ENCODE data around the gene MRPL2. TPM values are rescaled to one million over a fixed set of nuclear protein-coding genes. Genes with fewer than 3 reads are reported as not detected.

The MRPL2 gene
- total and polyA plus RNA-seq, 2 of the 8 experiments (the other 6 are each of a cell fraction or from before 2014, with no cell fraction given) = 58.7 to 99.9 TPM

DNA sequence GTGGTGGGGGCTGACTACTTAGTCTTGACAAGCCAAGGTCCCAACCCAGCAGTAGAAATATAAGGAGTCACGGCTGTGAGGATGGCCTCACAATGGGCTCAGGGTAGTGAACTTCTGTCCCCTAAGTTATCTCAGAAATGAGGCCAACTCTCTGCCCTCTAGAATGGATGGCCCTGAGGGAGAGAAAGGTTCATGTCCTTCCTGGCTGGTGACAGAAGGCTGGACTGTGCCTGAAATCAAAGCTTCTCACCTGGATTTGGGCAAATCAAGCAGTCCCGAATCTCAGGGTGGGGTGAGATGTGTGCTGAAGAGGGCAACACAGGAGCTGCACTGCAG, 25.1 kb downstream of the MRPL2 start:
- Histone ChIP-seq H2AK5ac (ENCODE audit: low read depth, low read length) (no peak overlapping the region), H4K91ac (replicated peaks; ENCODE audit: insufficient read length, low read length) (no peak overlapping the region), H4K8ac (ENCODE audit: extremely low read depth, insufficient read depth, low read length) (no peak overlapping the region), H3K79me1 (ENCODE audit: low read depth, low read length) (no peaks in the 10 kb centered on the region), H3K27me3 (replicated peaks in 1 of 4; ENCODE audit: control insufficient read depth in 3 of 4, extremely low read depth in 1 of 4, insufficient read depth in 3 of 4, low read length in 3 of 4) (no peaks in the 10 kb centered on the region), H2BK20ac (ENCODE audit: low read length) (no peak overlapping the region), H2BK15ac (ENCODE audit: low read length) (no peak overlapping the region), H3K79me2 (ENCODE audit: control insufficient read depth in 1 of 2, insufficient read depth in 2 of 2, low read length in 2 of 2) (no peaks in the 10 kb centered on the region), H3K23ac (ENCODE audit: insufficient read length) (no peak overlapping the region), H3K18ac (ENCODE audit: extremely low read depth, low read length) (no peak overlapping the region), H3K36me3 (ENCODE audit: control insufficient read depth in 2 of 4, insufficient read depth in 4 of 4, low read length in 3 of 4) (peaks cover 10 to 47% (median 23%) of the 10 kb centered on the region in 4 experiments), H3K23me2 (ENCODE audit: low read depth, low read length) (0 out of 2 replicates have a peak, but pooled peaks cover 2% of the 10 kb centered on the region), H3K4me3 (ENCODE audit: extremely low read depth in 1 of 4, insufficient read depth in 2 of 4, low read depth in 3 of 4, low read length in 4 of 4) (no peak overlapping the region), H4K20me1 (replicated peaks in 1 of 2; ENCODE audit: control insufficient read depth in 1 of 2, insufficient read depth in 2 of 2, low read length in 2 of 2) (peaks cover 2 to 17% of the 10 kb centered on the region in 2 experiments), H3K27ac (ENCODE audit: low read depth, low read length) (no peak overlapping the region), H3K56ac (replicated peaks; ENCODE audit: insufficient read length, low read depth, low read length) (no peak overlapping the region), H3K14ac (ENCODE audit: insufficient read length) (no peak overlapping the region), H3K9me3 (ENCODE audit: insufficient read depth in 2 of 2, low read depth in 1 of 2, low read length in 1 of 2) (no peaks in the 10 kb centered on the region), H3K4ac (replicated peaks; ENCODE audit: insufficient read length, low read depth, low read length) (no peak overlapping the region), H3K4me1 (replicated peaks in 1 of 4; ENCODE audit: control insufficient read depth in 3 of 4, insufficient read depth in 4 of 4, low read length in 3 of 4) (no peaks in the 10 kb centered on the region), H4K5ac (ENCODE audit: insufficient read length, low read depth, low read length) (no peak overlapping the region), H2BK120ac (replicated peaks; ENCODE audit: low read depth, low read length) (no peak overlapping the region), H2BK12ac (ENCODE audit: low read depth, low read length) (no peak overlapping the region), H2AFZ (ENCODE audit: low read length) (no peak overlapping the region), H3K4me2 (ENCODE audit: insufficient read depth in 1 of 2, low read depth in 2 of 2, low read length in 2 of 2) (no peak overlapping the region), H2BK5ac (ENCODE audit: low read depth, low read length) (no peak overlapping the region), H3K9ac (replicated peaks in 1 of 4; ENCODE audit: extremely low read depth in 1 of 4, low read depth in 3 of 4, low read length in 3 of 4) (no peak overlapping the region)
- no peak for FAIRE-seq
- 88% methylated on average over 2 of the region's 2 CpGs; no CpG with 5 or more reads in 1 of the 2 experiments for WGBS, 2 experiments (ENCODE audit: extremely low coverage in 1 of 2, insufficient coverage in 1 of 2, insufficient read length in 1 of 2, insufficient replicate concordance in 2 of 2, low coverage in 1 of 2, low lambda C conversion rate in 2 of 2, missing lambda C conversion rate in 1 of 2)
- POLR2A ChIA-PET (ENCODE audit: partially characterized antibody) = interaction anchor here (0.9 to 29.7 kb wide), 3 partner anchors 8 to 57 kb away, joined by 3 to 584 read pairs (median 584); partner anchors contain the start of genes CUL7, KLHDC3, MEA1 and RRP36
- CTCF ChIA-PET (ENCODE audit: partially characterized antibody) = interaction anchor here (0.8 to 2.2 kb wide), 11 partner anchors 8 to 473 kb away, joined by 3 to 5 read pairs (median 4); no protein-coding TSS in a partner anchor
- DNase-seq (ENCODE audit: low read depth in 1 of 2, low spot score in 2 of 2) = no peak
- TF ChIP-seq NANOG (IDR thresholded peaks at IDR 0.05; ENCODE audit: insufficient read depth, low read depth, low read length, poor library complexity, severe bottlenecking) (no peak), KDM1A (IDR thresholded peaks at IDR 0.05; ENCODE audit: borderline replicate concordance, low read length) (no peak)
- TF ChIP-seq, protein P1, sequence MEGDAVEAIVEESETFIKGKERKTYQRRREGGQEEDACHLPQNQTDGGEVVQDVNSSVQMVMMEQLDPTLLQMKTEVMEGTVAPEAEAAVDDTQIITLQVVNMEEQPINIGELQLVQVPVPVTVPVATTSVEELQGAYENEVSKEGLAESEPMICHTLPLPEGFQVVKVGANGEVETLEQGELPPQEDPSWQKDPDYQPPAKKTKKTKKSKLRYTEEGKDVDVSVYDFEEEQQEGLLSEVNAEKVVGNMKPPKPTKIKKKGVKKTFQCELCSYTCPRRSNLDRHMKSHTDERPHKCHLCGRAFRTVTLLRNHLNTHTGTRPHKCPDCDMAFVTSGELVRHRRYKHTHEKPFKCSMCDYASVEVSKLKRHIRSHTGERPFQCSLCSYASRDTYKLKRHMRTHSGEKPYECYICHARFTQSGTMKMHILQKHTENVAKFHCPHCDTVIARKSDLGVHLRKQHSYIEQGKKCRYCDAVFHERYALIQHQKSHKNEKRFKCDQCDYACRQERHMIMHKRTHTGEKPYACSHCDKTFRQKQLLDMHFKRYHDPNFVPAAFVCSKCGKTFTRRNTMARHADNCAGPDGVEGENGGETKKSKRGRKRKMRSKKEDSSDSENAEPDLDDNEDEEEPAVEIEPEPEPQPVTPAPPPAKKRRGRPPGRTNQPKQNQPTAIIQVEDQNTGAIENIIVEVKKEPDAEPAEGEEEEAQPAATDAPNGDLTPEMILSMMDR (IDR thresholded peaks at IDR 0.05; ENCODE audit: control extremely low read depth in 1 of 3, insufficient read depth in 1 of 3, low read depth in 1 of 3, low read length in 3 of 3) = peak in 2 of 3 experiments; percentile 23 to 30; a peak in 2 of 4 replicates
